Caco-2 (cell line): Measurements from ENCODE around the gene CADPS. TPM values are rescaled to one million over a fixed set of nuclear protein-coding genes. Genes with fewer than 3 reads are reported as not detected.

Experiments
- BruUV-seq: library from RNA; stranded (reverse); fragments of 400-500 nt; replicated peaks from 2 replicates; lab custom pipeline; 2021; lab: Mats Ljungman, UMichigan
- CTCF ChIA-PET: fragments of 300-600 bp; sonication (Branson Sonifier 250); formaldehyde crosslinking; loops from one replicate; lab custom pipeline; 2022; ENCODE audit warnings: antibody characterized with exemption; lab: Charles Lee
- POLR2A ChIA-PET: fragments of 300-600 bp; sonication (Branson Sonifier 250); formaldehyde crosslinking; loops from one replicate; lab custom pipeline; 2022; ENCODE audit warnings: antibody characterized with exemption; lab: Charles Lee
- DNase-seq, 2 experiments: peaks; one replicate each; pipeline versions ENCODE4 v3.0.0 to v3.0.0-alpha.2; 2020 to 2022
- H3K27me3 ChIP-seq: replicated peaks from 2 replicates; pipeline ENCODE4 v1.6.0; 2011; ENCODE audit warnings: low read length; ENCODE audit not compliant: control insufficient read depth, insufficient read depth
- H3K36me3 ChIP-seq: 2 replicates; pipeline ENCODE4 v1.5.1; 2011; ENCODE audit warnings: low read length; ENCODE audit not compliant: control insufficient read depth, insufficient read depth
- H3K4me1 ChIP-seq: fragments of 250-450 bp; sonication (Bioruptor Pico); 2 replicates; pipeline ENCODE4 v1.5.1; 2020; ENCODE audit warnings: mild to moderate bottlenecking
- H3K4me3 ChIP-seq: 2 replicates; pipeline ENCODE4 v1.5.1; 2011; ENCODE audit warnings: low read depth, mild to moderate bottlenecking, control low read depth, low read length
- H3K9me3 ChIP-seq: fragments of 250-450 bp; sonication (Bioruptor Pico); 2 replicates; pipeline ENCODE4 v1.5.1; 2020; ENCODE audit warnings: mild to moderate bottlenecking, moderate library complexity
- H3K27ac Mint-ChIP-seq: one replicate; pipeline ENCODE4 v1.8.0; 2022; ENCODE audit warnings: mixed read lengths; ENCODE audit not compliant: unreplicated experiment
- H3K27me3 Mint-ChIP-seq: one replicate; pipeline ENCODE4 v1.8.0; 2022; ENCODE audit warnings: mixed read lengths; ENCODE audit not compliant: insufficient read depth, unreplicated experiment
- H3K36me3 Mint-ChIP-seq: one replicate; pipeline ENCODE4 v1.8.0; 2022; ENCODE audit warnings: mild to moderate bottlenecking, mixed read lengths; ENCODE audit not compliant: insufficient read depth, unreplicated experiment
- H3K4me1 Mint-ChIP-seq: one replicate; pipeline ENCODE4 v1.8.0; 2022; ENCODE audit warnings: low read depth, mixed read lengths; ENCODE audit not compliant: unreplicated experiment
- H3K4me3 Mint-ChIP-seq: one replicate; pipeline ENCODE4 v1.8.0; 2022; ENCODE audit warnings: mild to moderate bottlenecking, moderate library complexity, mixed read lengths; ENCODE audit not compliant: unreplicated experiment
- H3K9me3 Mint-ChIP-seq: one replicate; pipeline ENCODE4 v1.8.0; 2022; ENCODE audit warnings: mixed read lengths; ENCODE audit not compliant: unreplicated experiment
- CTCF ChIP-seq, 2 experiments: fragments of 200-600 bp in 1 of 2; IDR thresholded peaks; 1 replicate in 1 of 2; 2 replicates in 1 of 2; pipeline versions ENCODE4 v1.5.1 to v1.8.0; 2011 to 2022; ENCODE audit warnings: antibody characterized with exemption in 1 of 2, control low read depth in 1 of 2, inconsistent platforms in 1 of 2, low read depth in 1 of 2, low read length in 1 of 2, mild to moderate bottlenecking in 1 of 2, moderate library complexity in 1 of 2; ENCODE audit not compliant: insufficient read depth in 1 of 2, severe bottlenecking in 1 of 2, unreplicated experiment in 1 of 2
- intact Hi-C: fragments of 100-400 bp; cut with micrococcal nuclease; formaldehyde crosslinking; loops from one replicate; pipeline ENCODE4 v1.10.0; 2022; ENCODE audit not compliant: unreplicated experiment
- total RNA-seq: library from RNA; stranded (reverse); gene quantifications from 2 replicates; pipeline ENCODE4 v1.2.3, GENCODE V29; 2022

The CADPS gene
- total RNA-seq, 1 experiment from 2014 or later: not detected

GRCh38 chr3:62863648-62864047 lies 11.6 kb downstream of the CADPS start:
- no TSS peak for BruUV-seq

GRCh38 chr3:62859203-62859791 lies 15.9 kb downstream of the CADPS start:
- POLR2A ChIA-PET: no interaction called here
- TF ChIP-seq CTCF (IDR thresholded peaks at IDR 0.05; ENCODE audit: insufficient read depth in 1 of 2, low read depth in 1 of 2, low read length in 1 of 2, severe bottlenecking in 1 of 2, unreplicated experiment in 1 of 2): no peak
- no peak for DNase-seq
- no peaks in the 10 kb centered on the region for H3K4me1 Mint-ChIP-seq
- H3K36me3 Mint-ChIP-seq: no peaks in the 10 kb centered on the region
- no peak overlapping the region for H3K4me3 Mint-ChIP-seq
- peaks cover 3% of the 10 kb centered on the region for H3K27me3 Mint-ChIP-seq
- Histone ChIP-seq H3K4me3 (no peak overlapping the region), H3K4me1 (no peaks in the 10 kb centered on the region), H3K27me3 (no peaks in the 10 kb centered on the region), H3K9me3 (no peaks in the 10 kb centered on the region), H3K36me3 (no peaks in the 10 kb centered on the region)
- no peaks in the 10 kb centered on the region for H3K9me3 Mint-ChIP-seq
- H3K27ac Mint-ChIP-seq: no peak overlapping the region
- BruUV-seq: no TSS peak
- CTCF ChIA-PET: no interaction called here
- intact Hi-C loops: no loop called here

More at GRCh38 chr3:62863648-62864047, 11.6 kb downstream of the CADPS start:
- Histone ChIP-seq H3K4me1 (no peaks in the 10 kb centered on the region), H3K9me3 (no peaks in the 10 kb centered on the region), H3K4me3 (no peak overlapping the region), H3K27me3 (no peaks in the 10 kb centered on the region), H3K36me3 (no peaks in the 10 kb centered on the region)
- no peak overlapping the region for H3K4me3 Mint-ChIP-seq
- H3K4me1 Mint-ChIP-seq: no peaks in the 10 kb centered on the region
- intact Hi-C loops: no loop called here
- H3K9me3 Mint-ChIP-seq: no peaks in the 10 kb centered on the region
- no peak for TF ChIP-seq CTCF (IDR thresholded peaks at IDR 0.05; ENCODE audit: insufficient read depth in 1 of 2, low read depth in 1 of 2, low read length in 1 of 2, severe bottlenecking in 1 of 2, unreplicated experiment in 1 of 2)
- no peak for DNase-seq
- peaks cover 3% of the 10 kb centered on the region for H3K27me3 Mint-ChIP-seq
- H3K27ac Mint-ChIP-seq: no peak overlapping the region
- H3K36me3 Mint-ChIP-seq: no peaks in the 10 kb centered on the region
- ChIA-PET POLR2A (no interaction called here), CTCF (interaction anchor here (0.7 kb wide), 1 partner anchor 69 kb away, joined by 3 read pairs; no protein-coding TSS in a partner anchor)

GRCh38 chr3:62845996-62846395 lies 29.2 kb downstream of the CADPS start:
- Histone ChIP-seq H3K27me3 (no peaks in the 10 kb centered on the region), H3K36me3 (no peaks in the 10 kb centered on the region), H3K4me3 (no peak overlapping the region), H3K4me1 (no peaks in the 10 kb centered on the region), H3K9me3 (no peaks in the 10 kb centered on the region)
- ChIA-PET CTCF (no interaction called here), POLR2A (no interaction called here)
- Mint-ChIP-seq H3K27ac (no peak overlapping the region), H3K9me3 (no peaks in the 10 kb centered on the region), H3K36me3 (no peaks in the 10 kb centered on the region), H3K4me3 (no peak overlapping the region), H3K4me1 (no peaks in the 10 kb centered on the region), H3K27me3 (peaks cover 5% of the 10 kb centered on the region)
- DNase-seq: no peak
- no peak for TF ChIP-seq CTCF (IDR thresholded peaks at IDR 0.05; ENCODE audit: insufficient read depth in 1 of 2, low read depth in 1 of 2, low read length in 1 of 2, severe bottlenecking in 1 of 2, unreplicated experiment in 1 of 2)
- no TSS peak for BruUV-seq
- intact Hi-C loops: no loop called here
